ENCODE data around the gene STARD10. TPM values are rescaled to one million over a fixed set of nuclear protein-coding genes. Genes with fewer than 3 reads are reported as not detected.

STARD10 gene
- total and polyA plus RNA-seq, 9 of the 15 experiments (the other 6 are each of a cell fraction or from before 2014, with no cell fraction given) = 0.15 to 52.9 (median 32.3) TPM

DNA sequence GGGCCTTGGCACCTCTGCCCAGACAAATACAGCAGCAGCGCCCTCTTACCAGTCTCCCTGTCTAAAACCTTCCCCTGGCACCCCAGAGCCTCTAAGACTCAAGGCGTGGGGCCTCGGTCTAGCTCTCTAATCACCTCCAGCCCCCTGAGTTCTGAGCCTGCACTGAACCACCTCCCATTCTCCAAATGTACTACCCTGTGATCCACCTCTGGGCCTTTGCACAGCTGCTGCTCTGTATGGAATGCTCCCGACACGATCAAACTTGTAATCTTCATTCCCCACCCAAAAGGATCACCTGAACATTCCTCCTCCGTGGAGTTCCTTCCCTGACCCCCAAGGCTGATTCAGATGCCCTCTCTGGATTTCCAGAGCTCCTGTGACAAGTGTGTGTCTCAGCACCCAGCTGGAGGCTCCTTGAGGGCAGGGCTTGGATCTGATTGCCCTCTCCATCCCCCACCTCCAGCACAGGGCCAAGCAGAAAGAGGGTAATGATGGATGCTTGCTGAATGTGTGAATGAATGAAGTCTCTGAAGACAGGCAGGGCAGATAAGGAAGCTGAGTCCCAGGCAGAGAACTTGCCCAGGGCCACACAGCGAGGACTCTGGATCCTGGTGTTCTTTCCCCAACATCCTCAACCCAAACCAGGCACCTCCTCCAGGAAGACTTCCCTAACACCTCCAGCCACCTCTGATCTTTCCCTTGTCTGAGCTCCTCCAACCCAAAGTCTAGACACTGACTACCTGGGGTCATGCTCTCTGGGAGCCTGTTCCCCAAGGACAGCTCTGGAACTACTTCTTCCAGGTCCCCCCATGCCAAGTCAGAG is 18.3 kb downstream of the STARD10 start (continued):
- TF ChIP-seq ZNF584 (CRISPR knock-in tag; IDR thresholded peaks at IDR 0.05; ENCODE audit: low read depth) = no peak
- TF ChIP-seq MYC (IDR thresholded peaks at IDR 0.05; ENCODE audit: low read depth, low read length) = no peak
- TF ChIP-seq MYC (CRISPR knock-in tag; IDR thresholded peaks at IDR 0.05; ENCODE audit: borderline replicate concordance, low read depth) = no peak
- peak; percentile 66; the same call in 1 of the 2 replicates for TF ChIP-seq ZNF24 (IDR thresholded peaks at IDR 0.05)
- TF ChIP-seq CBX3 (IDR thresholded peaks at IDR 0.05; ENCODE audit: borderline replicate concordance in 1 of 2, low read length in 2 of 2) = 0 out of 3 replicates have a peak, but pooled peaks of 1 of the 2 experiments have one; percentile 7
- TF ChIP-seq RBM22 (IDR thresholded peaks at IDR 0.05; ENCODE audit: low read depth, low read length, poor library complexity, severe bottlenecking) = no peak
- TF ChIP-seq BCOR (IDR thresholded peaks at IDR 0.05) = peak; percentile 25

DNA sequence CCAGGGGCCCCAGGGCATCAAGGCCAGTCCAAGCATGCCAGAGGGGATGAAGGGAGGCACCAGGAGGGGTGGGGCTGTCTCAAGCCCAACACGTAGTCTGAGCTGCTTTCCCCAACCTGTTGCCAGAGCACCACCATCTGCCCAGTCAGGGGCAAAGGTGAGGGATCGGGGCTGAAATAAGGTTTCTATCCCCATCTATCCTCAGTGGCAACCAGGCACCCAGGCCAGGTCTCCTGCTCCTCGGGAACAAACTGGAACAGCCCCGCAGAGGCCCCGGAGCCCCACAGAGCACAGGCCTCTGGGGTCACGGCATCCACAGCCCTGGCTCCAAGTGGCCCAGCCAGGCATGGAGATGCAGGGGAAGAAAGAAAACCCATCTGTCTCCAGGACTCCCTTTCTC is 19.3 kb downstream of the STARD10 start:
- Histone ChIP-seq H3K36me3 (ENCODE audit: control insufficient read depth, insufficient read depth, low read length) (peaks cover 6% of the 10 kb centered on the region; the same call in 2 of the 3 replicates), H3K4me2 (ENCODE audit: insufficient read depth, low read length) (no peak overlapping the region), H2AFZ (ENCODE audit: low read depth, low read length) (no peak overlapping the region), H3K4me1 (replicated peaks in 1 of 2; ENCODE audit: control insufficient read depth in 2 of 2, insufficient read depth in 2 of 2, low read length in 2 of 2) (peaks cover 56 to 68% of the 10 kb centered on the region in 2 experiments), H3K4me3 (no peak overlapping the region), H4K20me1 (replicated peaks; ENCODE audit: control insufficient read depth, insufficient read depth, low read length) (no peaks in the 10 kb centered on the region), H3K27me3 (ENCODE audit: control insufficient read depth in 2 of 2, insufficient read depth in 2 of 2, low read length in 2 of 2) (no peaks in the 10 kb centered on the region), H3K9me3 (replicated peaks; ENCODE audit: control insufficient read depth, insufficient read depth, low read depth, low read length) (no peaks in the 10 kb centered on the region), H3K9me1 (ENCODE audit: control insufficient read depth, insufficient read depth, low read length) (peaks cover 7% of the 10 kb centered on the region), H3K9ac (ENCODE audit: insufficient read depth in 1 of 2, low read depth in 2 of 2, low read length in 2 of 2) (peak overlapping the region in 1 of 2 experiments; percentile 71; a peak in 2 of 4 replicates), H3K79me2 (ENCODE audit: control insufficient read depth, insufficient read depth, low read length) (peaks cover 3% of the 10 kb centered on the region; the same call in 1 of the 3 replicates), H3K27ac (ENCODE audit: extremely low read depth, low read depth, low read length) (no peak overlapping the region; the same call in 2 of the 3 replicates)
- in situ Hi-C loops (cut with MboI) = no loop called here
- intact Hi-C loops (cut with micrococcal nuclease) = no loop called here
- POLR2A ChIA-PET = interaction anchor here (2.2 kb wide), 1 partner anchor 16 kb away, joined by 7 read pairs; no protein-coding TSS in a partner anchor
- no TSS peak for BruUV-seq (replicated peaks)
- CTCF ChIA-PET (ENCODE audit: low intra/inter-chr PET ratio) = no interaction called here
- FAIRE-seq (no peak), DNase-seq (ENCODE audit: extremely low read depth in 1 of 4, low spot score in 3 of 4) (no peak), ATAC-seq (no peak)
- 77% methylated on average over 5 of the region's 6 CpGs for WGBS (ENCODE audit: insufficient coverage, low coverage, missing lambda C conversion rate)
- no peak for TF ChIP-seq HDAC1 (IDR thresholded peaks at IDR 0.05)
- TF ChIP-seq, protein P1, sequence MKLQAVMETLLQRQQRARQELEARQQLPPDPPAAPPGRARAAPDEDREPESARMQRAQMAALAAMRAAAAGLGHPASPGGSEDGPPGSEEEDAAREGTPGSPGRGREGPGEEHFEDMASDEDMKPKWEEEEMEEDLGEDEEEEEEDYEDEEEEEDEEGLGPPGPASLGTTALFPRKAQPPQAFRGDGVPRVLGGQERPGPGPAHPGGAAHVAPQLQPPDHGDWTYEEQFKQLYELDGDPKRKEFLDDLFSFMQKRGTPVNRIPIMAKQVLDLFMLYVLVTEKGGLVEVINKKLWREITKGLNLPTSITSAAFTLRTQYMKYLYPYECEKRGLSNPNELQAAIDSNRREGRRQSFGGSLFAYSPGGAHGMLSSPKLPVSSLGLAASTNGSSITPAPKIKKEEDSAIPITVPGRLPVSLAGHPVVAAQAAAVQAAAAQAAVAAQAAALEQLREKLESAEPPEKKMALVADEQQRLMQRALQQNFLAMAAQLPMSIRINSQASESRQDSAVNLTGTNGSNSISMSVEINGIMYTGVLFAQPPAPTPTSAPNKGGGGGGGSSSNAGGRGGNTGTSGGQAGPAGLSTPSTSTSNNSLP (IDR thresholded peaks at IDR 0.05; ENCODE audit: borderline replicate concordance, low read depth, low read length) = no peak
- TF ChIP-seq FOS (IDR thresholded peaks at IDR 0.05; ENCODE audit: extremely low read depth, insufficient read length) = no peak
- TF ChIP-seq ZNF444 (CRISPR knock-in tag; IDR thresholded peaks at IDR 0.05) = no peak
- TF ChIP-seq ZKSCAN8 (CRISPR knock-in tag; IDR thresholded peaks at IDR 0.05) = no peak
- TF ChIP-seq ELF1 (tag; IDR thresholded peaks at IDR 0.05) = no peak
- TF ChIP-seq ZNF707 (CRISPR knock-in tag; conservative IDR thresholded peaks at IDR 0.05) = no peak
- TF ChIP-seq PHF21A (IDR thresholded peaks at IDR 0.05; ENCODE audit: borderline replicate concordance, low read depth) = no peak
- TF ChIP-seq MECOM (CRISPR knock-in tag; IDR thresholded peaks at IDR 0.05) = no peak
- TF ChIP-seq, protein P2, sequence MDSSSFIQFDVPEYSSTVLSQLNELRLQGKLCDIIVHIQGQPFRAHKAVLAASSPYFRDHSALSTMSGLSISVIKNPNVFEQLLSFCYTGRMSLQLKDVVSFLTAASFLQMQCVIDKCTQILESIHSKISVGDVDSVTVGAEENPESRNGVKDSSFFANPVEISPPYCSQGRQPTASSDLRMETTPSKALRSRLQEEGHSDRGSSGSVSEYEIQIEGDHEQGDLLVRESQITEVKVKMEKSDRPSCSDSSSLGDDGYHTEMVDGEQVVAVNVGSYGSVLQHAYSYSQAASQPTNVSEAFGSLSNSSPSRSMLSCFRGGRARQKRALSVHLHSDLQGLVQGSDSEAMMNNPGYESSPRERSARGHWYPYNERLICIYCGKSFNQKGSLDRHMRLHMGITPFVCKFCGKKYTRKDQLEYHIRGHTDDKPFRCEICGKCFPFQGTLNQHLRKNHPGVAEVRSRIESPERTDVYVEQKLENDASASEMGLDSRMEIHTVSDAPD (CRISPR knock-in tag; IDR thresholded peaks at IDR 0.05) = no peak
- no peak for TF ChIP-seq ZNF239 (CRISPR knock-in tag; IDR thresholded peaks at IDR 0.05)
- no peak for TF ChIP-seq TRIM24 (IDR thresholded peaks at IDR 0.05)
- no peak for TF ChIP-seq PCBP2 (IDR thresholded peaks at IDR 0.05; ENCODE audit: low read depth, low read length, poor library complexity, severe bottlenecking)

Data from K562 (cell line).